Adrenal gland (tissue), 5 donors: ENCODE results near the gene FAM89B.

ENCODE experiments used
- POLR2A ChIP-seq, 2 donors: fragments of 450-650 bp; IDR thresholded peaks; one replicate each; pipeline ENCODE4 v1.6.1; 2017; ENCODE audit warnings: antibody characterized with exemption in 2 of 2, mild to moderate bottlenecking in 2 of 2, moderate library complexity in 1 of 2
- TF ChIP-seq, protein P1 (sequence below), 6 experiments: fragments of 450-650 bp in 4 of 6; fragments of 200-600 bp in 2 of 6; sonication (generic) in 1 of 6; IDR thresholded peaks; 1 replicate in 5 of 6; 2 replicates in 1 of 6; pipeline versions ENCODE4 v1.5.1 to v1.8.0; 2016 to 2021; ENCODE audit warnings: antibody characterized with exemption in 6 of 6, mild to moderate bottlenecking in 2 of 6, moderate library complexity in 1 of 6
- donor health status: DM: no; HTN: no; CAD: no.

DNA sequence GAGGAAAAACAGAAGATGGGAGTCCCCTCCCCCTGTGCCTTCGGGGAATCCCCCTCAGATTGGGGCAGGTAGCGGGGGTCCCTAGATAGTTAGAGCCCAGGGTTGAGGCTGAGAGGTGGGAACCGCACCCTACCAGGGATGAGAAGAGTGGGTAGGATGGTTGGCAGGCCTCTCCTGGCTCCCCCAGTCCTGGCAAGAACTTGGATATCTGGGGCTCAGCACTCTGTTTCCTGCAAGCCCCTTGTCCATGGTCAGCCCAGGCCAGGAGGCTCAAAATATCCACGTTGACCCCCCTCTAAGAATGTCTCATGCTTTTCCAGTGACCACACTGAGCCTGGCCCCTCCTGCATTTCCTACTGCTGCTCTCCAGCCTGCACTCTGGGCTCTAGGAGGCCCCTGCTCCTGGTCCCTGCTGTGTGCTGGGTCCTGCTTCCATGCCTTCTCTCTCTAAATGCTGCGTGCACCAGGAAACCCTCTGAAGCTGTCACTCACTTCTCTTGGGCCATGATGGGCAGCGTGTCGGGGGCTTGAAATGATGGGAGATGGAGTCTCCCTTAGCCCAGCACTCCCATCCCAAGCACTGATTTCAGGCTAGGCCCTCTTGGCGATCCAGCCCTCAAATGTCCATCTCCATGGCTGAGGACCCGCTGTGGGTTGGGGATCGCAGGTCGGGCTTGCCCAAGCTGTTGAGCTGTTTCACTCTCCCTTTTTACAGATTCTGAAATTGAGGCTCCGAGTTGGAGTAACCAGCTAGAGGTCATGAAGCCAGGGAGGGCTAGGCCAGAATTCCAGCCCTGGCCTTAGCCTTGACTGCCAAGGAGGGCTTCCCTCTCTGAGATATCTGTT, 39.6 kb downstream of the FAM89B start:
- no peak for TF ChIP-seq POLR2A (IDR thresholded peaks at IDR 0.05)
- TF ChIP-seq, protein P1, sequence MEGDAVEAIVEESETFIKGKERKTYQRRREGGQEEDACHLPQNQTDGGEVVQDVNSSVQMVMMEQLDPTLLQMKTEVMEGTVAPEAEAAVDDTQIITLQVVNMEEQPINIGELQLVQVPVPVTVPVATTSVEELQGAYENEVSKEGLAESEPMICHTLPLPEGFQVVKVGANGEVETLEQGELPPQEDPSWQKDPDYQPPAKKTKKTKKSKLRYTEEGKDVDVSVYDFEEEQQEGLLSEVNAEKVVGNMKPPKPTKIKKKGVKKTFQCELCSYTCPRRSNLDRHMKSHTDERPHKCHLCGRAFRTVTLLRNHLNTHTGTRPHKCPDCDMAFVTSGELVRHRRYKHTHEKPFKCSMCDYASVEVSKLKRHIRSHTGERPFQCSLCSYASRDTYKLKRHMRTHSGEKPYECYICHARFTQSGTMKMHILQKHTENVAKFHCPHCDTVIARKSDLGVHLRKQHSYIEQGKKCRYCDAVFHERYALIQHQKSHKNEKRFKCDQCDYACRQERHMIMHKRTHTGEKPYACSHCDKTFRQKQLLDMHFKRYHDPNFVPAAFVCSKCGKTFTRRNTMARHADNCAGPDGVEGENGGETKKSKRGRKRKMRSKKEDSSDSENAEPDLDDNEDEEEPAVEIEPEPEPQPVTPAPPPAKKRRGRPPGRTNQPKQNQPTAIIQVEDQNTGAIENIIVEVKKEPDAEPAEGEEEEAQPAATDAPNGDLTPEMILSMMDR (IDR thresholded peaks at IDR 0.05), result no peak
